K562 (cell line): ENCODE measurements around the gene GAB4. TPM values are rescaled to one million over a fixed set of nuclear protein-coding genes. Genes with fewer than 3 reads are reported as not detected.

ENCODE experiments used
- ATAC-seq: fragments of 200-7000 bp; cut with Tn5 transposase; 3 replicates; pipeline ENCODE4 v1.9.1; 2020; ENCODE audit warnings: moderate library complexity
- BruUV-seq: library from RNA; stranded (reverse); fragments of 400-500 nt; replicated peaks from 2 replicates; lab custom pipeline; 2021; lab: Mats Ljungman, UMichigan
- CTCF ChIA-PET: fragments of 300-600 bp; formaldehyde crosslinking; extraction: SDS; loops from one replicate; lab custom pipeline; 2021; ENCODE audit warnings: low intra/inter-chr PET ratio; lab: Yijun Ruan, JAX
- POLR2A ChIA-PET: fragments of 300-600, 350-650 bp; sonication (Branson Sonifier 250); formaldehyde crosslinking; extraction: SDS; loops from one replicate; lab custom pipeline; 2021; ENCODE audit warnings: antibody characterized with exemption, inconsistent platforms; lab: Yijun Ruan, JAX
- DNase-seq, 4 experiments: peaks; one replicate each; pipeline versions ENCODE4 v3.0.0 to v3.0.0-alpha.2; 2011 to 2018; ENCODE audit warnings: low spot score in 3 of 4, mixed read lengths in 3 of 4; ENCODE audit errors: extremely low read depth in 1 of 4
- FAIRE-seq: peaks from 2 replicates; lab custom pipeline; 2011; peaks lifted over from hg19 to GRCh38; lab: Jason Lieb, UNC
- H2AFZ ChIP-seq: 2 replicates; pipeline ENCODE4 v1.6.0; 2011; ENCODE audit warnings: low read depth, low read length, control low read depth, inconsistent platforms
- H3K27ac ChIP-seq: fragments of 200-600 bp; 3 replicates; pipeline ENCODE4 v1.8.0; 2011; ENCODE audit warnings: low read depth, mild to moderate bottlenecking, control low read depth, inconsistent platforms, low read length, moderate library complexity, mixed read lengths; ENCODE audit errors: extremely low read depth
- H3K27me3 ChIP-seq, 2 experiments: fragments of 300-600 bp in 1 of 2; 2 replicates in 1 of 2; 3 replicates in 1 of 2; pipeline versions ENCODE4 v1.6.0 to v1.8.0; 2011; ENCODE audit warnings: inconsistent platforms in 2 of 2, low read length in 2 of 2, mild to moderate bottlenecking in 1 of 2, mixed read lengths in 1 of 2, moderate library complexity in 1 of 2; ENCODE audit not compliant: control insufficient read depth in 2 of 2, insufficient read depth in 2 of 2
- H3K36me3 ChIP-seq: fragments of 300-600 bp; 3 replicates; pipeline ENCODE4 v1.8.0; 2011; ENCODE audit warnings: mild to moderate bottlenecking, low read length, inconsistent platforms; ENCODE audit not compliant: control insufficient read depth, insufficient read depth
- H3K4me1 ChIP-seq, 2 experiments: fragments of 200-600 bp in 1 of 2; replicated peaks in 1 of 2; 2 replicates in 1 of 2; 3 replicates in 1 of 2; pipeline versions ENCODE4 v1.5.1 to v1.8.0; 2011; ENCODE audit warnings: inconsistent platforms in 2 of 2, low read length in 2 of 2, mild to moderate bottlenecking in 1 of 2, mixed read lengths in 1 of 2, moderate library complexity in 1 of 2; ENCODE audit not compliant: control insufficient read depth in 2 of 2, insufficient read depth in 2 of 2
- H3K4me2 ChIP-seq: 2 replicates; pipeline ENCODE4 v1.6.1; 2011; ENCODE audit warnings: low read length, control low read depth, inconsistent platforms, mixed read lengths; ENCODE audit not compliant: insufficient read depth
- H3K4me3 ChIP-seq: fragments of 200-600 bp; sonication (generic), shearing (Covaris generic); 2 replicates; pipeline ENCODE4 v1.5.1; 2016; ENCODE audit warnings: control low read depth, inconsistent platforms
- H3K79me2 ChIP-seq: fragments of 200-600 bp; 3 replicates; pipeline ENCODE4 v1.8.0; 2011; ENCODE audit warnings: low read length, inconsistent platforms; ENCODE audit not compliant: control insufficient read depth, insufficient read depth
- H3K9ac ChIP-seq, 2 experiments: 2 replicates each; pipeline versions ENCODE4 v1.6.0 to v1.6.1; 2011; ENCODE audit warnings: low read depth in 2 of 2, low read length in 2 of 2, control low read depth in 1 of 2, inconsistent platforms in 1 of 2, mild to moderate bottlenecking in 1 of 2, mixed read lengths in 1 of 2; ENCODE audit not compliant: insufficient read depth in 1 of 2
- H3K9me1 ChIP-seq: one replicate; pipeline ENCODE4 v1.6.0; 2011; ENCODE audit warnings: inconsistent platforms, mild to moderate bottlenecking, low read length, moderate library complexity; ENCODE audit not compliant: control insufficient read depth, insufficient read depth
- H3K9me3 ChIP-seq: replicated peaks from 2 replicates; pipeline ENCODE4 v1.5.1; 2011; ENCODE audit warnings: low read depth, low read length, inconsistent platforms; ENCODE audit not compliant: control insufficient read depth, insufficient read depth
- H4K20me1 ChIP-seq: replicated peaks from 2 replicates; pipeline ENCODE4 v1.6.1; 2011; ENCODE audit warnings: low read length, inconsistent platforms, mixed read lengths; ENCODE audit not compliant: control insufficient read depth, insufficient read depth
- HMBOX1 ChIP-seq: sonication (generic); IDR thresholded peaks from 2 replicates; pipeline ENCODE4 v1.6.1; 2016
- NFIC ChIP-seq: fragments of 450-650 bp; IDR thresholded peaks from 2 replicates; pipeline ENCODE4 v1.6.1; 2017; ENCODE audit warnings: mild to moderate bottlenecking, inconsistent platforms
- NR2C2 ChIP-seq, 2 experiments: fragments of 200-800 bp in 1 of 2; sonication (Bioruptor generic) in 1 of 2; sonication (generic) in 1 of 2; formaldehyde crosslinking in 1 of 2; IDR thresholded peaks; 2 replicates each; pipeline versions ENCODE4 v1.6.1 to v1.8.0; 2016 to 2022; ENCODE audit warnings: mild to moderate bottlenecking in 1 of 2, missing compliant biosample characterization in 1 of 2, missing genetic modification characterization in 1 of 2, missing genetic modification reagents in 1 of 2
- PHF8 ChIP-seq: fragments of 200-600 bp; sonication (generic); IDR thresholded peaks from 2 replicates; pipeline ENCODE4 v1.6.1; 2012; ENCODE audit warnings: mixed run types, mild to moderate bottlenecking, inconsistent platforms, low read length, moderate library complexity, borderline replicate concordance
- SRSF9 ChIP-seq: fragments of 200-400 bp; formaldehyde crosslinking; IDR thresholded peaks from 2 replicates; pipeline ENCODE4 v1.6.1; 2017; ENCODE audit warnings: low read depth, low read length, borderline replicate concordance
- ZNF780A ChIP-seq: fragments of 250-450 bp; sonication (Bioruptor Pico); IDR thresholded peaks from 2 replicates; pipeline ENCODE4 v1.5.0; 2021; ENCODE audit warnings: mild to moderate bottlenecking
- WGBS: fragments of 100-300 bp; shearing (Covaris generic); methylation state at CpG from one replicate; pipeline ENCODE4 v1.1.6; 2016; ENCODE audit warnings: low coverage, mixed read lengths; ENCODE audit not compliant: insufficient coverage; ENCODE audit errors: missing lambda C conversion rate; 5-methylcytosine and 5-hydroxymethylcytosine counted together
- in situ Hi-C: fragments of 300-500 bp; cut with MboI; formaldehyde crosslinking; loops from 4 replicates; pipeline ENCODE4 v1.15.0; 2018; ENCODE audit warnings: inconsistent platforms, mixed read lengths
- intact Hi-C: fragments of 100-400 bp; cut with micrococcal nuclease; formaldehyde crosslinking; loops from 2 replicates; pipeline ENCODE4 v1.14.2; 2022
- polyA plus RNA-seq, 8 experiments: library from polyadenylated mRNA; depleted of rRNA in 4 of 8; stranded (reverse) in 5 of 8; unstranded in 3 of 8; fragments of >200 nt; fragmentation: Nextera tagmentation in 2 of 8; fragmentation: Illumina TruSeq in 1 of 8; extraction: Ambion mirVana in 2 of 8; extraction: Trizol in 1 of 8; gene quantifications; 2 replicates each; pipeline versions ENCODE4 v1.2.1 to v1.2.3, GENCODE V29; 2011 to 2014; ENCODE audit warnings: inconsistent platforms in 1 of 8, missing spikeins in 1 of 8
- total RNA-seq, 7 experiments: library from RNA; depleted of rRNA in 6 of 7; stranded (reverse); fragments of >200 nt in 6 of 7; fragmentation: Illumina TruSeq in 2 of 7; extraction: Trizol in 2 of 7; gene quantifications; 2 replicates each; pipeline versions ENCODE4 v1.2.1 to v1.2.3, GENCODE V29; 2011 to 2021; ENCODE audit warnings: low replicate concordance in 1 of 7
- TF ChIP-seq, protein P1 (sequence below): fragments of 450-650 bp; IDR thresholded peaks from 2 replicates; pipeline ENCODE4 v1.6.1; 2016; ENCODE audit warnings: missing biosample characterization, missing genetic modification characterization
- TF ChIP-seq, protein P2 (sequence below): fragments of 450-650 bp; IDR thresholded peaks from 2 replicates; pipeline ENCODE4 v1.6.1; 2016; ENCODE audit warnings: borderline replicate concordance

The GAB4 gene
- total and polyA plus RNA-seq, 9 of the 15 experiments (the other 6 are each of a cell fraction or from before 2014, with no cell fraction given): 0.04 to 0.11 (median 0.04) TPM; not detected in 6

DNA sequence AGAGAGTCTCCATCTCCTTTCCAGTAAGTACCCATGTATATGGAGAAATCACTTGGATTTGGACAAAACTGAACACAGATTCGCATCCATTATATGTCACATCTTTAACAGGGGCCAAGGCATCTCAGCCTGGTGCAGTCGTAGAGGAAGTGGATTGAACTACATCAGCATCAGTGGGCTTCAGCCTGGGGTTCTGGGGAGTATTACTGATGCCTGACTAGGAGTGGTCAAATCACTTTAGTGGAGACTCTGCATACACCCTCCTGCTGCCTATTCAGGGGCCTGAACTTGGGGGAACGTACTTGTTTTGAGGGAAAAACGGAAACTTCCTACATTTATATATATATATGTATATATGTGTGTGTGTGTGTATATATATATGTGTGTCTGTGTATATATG, 72.8 kb downstream of the GAB4 start (continued):
- no peak for TF ChIP-seq ZNF780A
- TF ChIP-seq SRSF9: no peak

- intact Hi-C loops (no loop called here), in situ Hi-C loops (no loop called here)
- Histone ChIP-seq H3K9me1 (no peaks in the 10 kb centered on the region), H3K27ac (no peak overlapping the region), H3K36me3 (no peaks in the 10 kb centered on the region), H3K9ac (no peak overlapping the region), H3K4me2 (no peak overlapping the region), H3K9me3 (no peaks in the 10 kb centered on the region), H3K4me1 (no peaks in the 10 kb centered on the region), H2AFZ (no peak overlapping the region), H3K79me2 (no peaks in the 10 kb centered on the region), H3K27me3 (no peaks in the 10 kb centered on the region; a peak in 1 of 5 replicates), H3K4me3 (no peak overlapping the region), H4K20me1 (no peaks in the 10 kb centered on the region; the same call in 1 of the 2 replicates)
- ChIA-PET CTCF (no interaction called here), POLR2A (no interaction called here)
- no peak for ATAC-seq
- FAIRE-seq: no peak
- no TSS peak for BruUV-seq
- TF ChIP-seq HMBOX1: no peak
- TF ChIP-seq NFIC: no peak
- TF ChIP-seq, protein P1, sequence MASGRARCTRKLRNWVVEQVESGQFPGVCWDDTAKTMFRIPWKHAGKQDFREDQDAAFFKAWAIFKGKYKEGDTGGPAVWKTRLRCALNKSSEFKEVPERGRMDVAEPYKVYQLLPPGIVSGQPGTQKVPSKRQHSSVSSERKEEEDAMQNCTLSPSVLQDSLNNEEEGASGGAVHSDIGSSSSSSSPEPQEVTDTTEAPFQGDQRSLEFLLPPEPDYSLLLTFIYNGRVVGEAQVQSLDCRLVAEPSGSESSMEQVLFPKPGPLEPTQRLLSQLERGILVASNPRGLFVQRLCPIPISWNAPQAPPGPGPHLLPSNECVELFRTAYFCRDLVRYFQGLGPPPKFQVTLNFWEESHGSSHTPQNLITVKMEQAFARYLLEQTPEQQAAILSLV: no peak
- no peak for TF ChIP-seq NR2C2 (CRISPR knock-in tag; IDR thresholded peaks at IDR 0.05)
- no peak for TF ChIP-seq NR2C2 (tag; IDR thresholded peaks at IDR 0.05)
- no peak for TF ChIP-seq PHF8
- TF ChIP-seq, protein P2, sequence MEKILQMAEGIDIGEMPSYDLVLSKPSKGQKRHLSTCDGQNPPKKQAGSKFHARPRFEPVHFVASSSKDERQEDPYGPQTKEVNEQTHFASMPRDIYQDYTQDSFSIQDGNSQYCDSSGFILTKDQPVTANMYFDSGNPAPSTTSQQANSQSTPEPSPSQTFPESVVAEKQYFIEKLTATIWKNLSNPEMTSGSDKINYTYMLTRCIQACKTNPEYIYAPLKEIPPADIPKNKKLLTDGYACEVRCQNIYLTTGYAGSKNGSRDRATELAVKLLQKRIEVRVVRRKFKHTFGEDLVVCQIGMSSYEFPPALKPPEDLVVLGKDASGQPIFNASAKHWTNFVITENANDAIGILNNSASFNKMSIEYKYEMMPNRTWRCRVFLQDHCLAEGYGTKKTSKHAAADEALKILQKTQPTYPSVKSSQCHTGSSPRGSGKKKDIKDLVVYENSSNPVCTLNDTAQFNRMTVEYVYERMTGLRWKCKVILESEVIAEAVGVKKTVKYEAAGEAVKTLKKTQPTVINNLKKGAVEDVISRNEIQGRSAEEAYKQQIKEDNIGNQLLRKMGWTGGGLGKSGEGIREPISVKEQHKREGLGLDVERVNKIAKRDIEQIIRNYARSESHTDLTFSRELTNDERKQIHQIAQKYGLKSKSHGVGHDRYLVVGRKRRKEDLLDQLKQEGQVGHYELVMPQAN: no peak
- under 1% methylated on average over 7 of the region's 7 CpGs for WGBS
- DNase-seq: no peak
Measured at GRCh38 chr22:16933291-16934282, 74.4 kb downstream of the GAB4 start.
